ENCODE data around the gene SPOUT1. TPM values are rescaled to one million over a fixed set of nuclear protein-coding genes. Genes with fewer than 3 reads are reported as not detected.
A peak's percentile ranks its signal among the peaks of the same experiment; 100 is the strongest.

Gene SPOUT1
- total and polyA plus RNA-seq, 2 of the 13 experiments (the other 11 are each of a cell fraction or from before 2014, with no cell fraction given), result 39.0 to 45.8 TPM

DNA sequence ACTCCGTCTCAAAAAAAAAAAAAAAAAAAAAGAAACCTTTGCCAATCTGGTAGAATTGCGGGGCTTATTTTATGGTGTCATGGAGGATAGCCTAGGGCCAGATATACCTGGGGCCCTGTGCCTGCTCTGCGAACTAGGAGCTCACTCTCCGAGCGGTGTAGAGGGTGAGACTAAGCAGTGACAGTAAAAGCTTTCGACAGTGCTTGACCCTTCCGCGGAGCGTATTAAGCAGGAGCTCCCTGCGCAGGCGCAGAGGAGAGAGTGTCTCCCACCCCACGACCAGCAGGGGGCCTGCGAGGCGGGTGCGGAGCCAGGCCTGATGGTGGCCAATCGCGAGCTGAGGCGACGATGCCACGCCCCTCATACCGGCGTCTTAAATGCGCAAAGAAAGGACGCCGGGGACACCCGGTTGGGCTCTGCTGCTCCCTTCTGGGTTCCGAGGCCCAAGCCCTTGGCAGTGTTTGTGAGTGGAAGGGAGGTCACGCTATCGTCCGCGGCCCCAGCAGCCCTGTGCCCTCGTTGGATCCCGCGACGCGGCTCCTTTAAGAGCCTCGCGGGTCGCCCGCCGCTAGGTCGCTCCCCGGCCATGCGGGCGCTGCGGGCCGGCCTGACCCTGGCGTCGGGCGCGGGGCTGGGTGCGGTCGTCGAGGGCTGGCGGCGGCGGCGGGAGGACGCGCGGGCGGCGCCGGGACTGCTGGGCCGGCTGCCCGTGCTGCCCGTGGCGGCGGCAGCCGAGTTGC, 11.3 kb downstream of the SPOUT1 start, which contains the start of gene ENDOG (continued):
- TF ChIP-seq, protein P1, sequence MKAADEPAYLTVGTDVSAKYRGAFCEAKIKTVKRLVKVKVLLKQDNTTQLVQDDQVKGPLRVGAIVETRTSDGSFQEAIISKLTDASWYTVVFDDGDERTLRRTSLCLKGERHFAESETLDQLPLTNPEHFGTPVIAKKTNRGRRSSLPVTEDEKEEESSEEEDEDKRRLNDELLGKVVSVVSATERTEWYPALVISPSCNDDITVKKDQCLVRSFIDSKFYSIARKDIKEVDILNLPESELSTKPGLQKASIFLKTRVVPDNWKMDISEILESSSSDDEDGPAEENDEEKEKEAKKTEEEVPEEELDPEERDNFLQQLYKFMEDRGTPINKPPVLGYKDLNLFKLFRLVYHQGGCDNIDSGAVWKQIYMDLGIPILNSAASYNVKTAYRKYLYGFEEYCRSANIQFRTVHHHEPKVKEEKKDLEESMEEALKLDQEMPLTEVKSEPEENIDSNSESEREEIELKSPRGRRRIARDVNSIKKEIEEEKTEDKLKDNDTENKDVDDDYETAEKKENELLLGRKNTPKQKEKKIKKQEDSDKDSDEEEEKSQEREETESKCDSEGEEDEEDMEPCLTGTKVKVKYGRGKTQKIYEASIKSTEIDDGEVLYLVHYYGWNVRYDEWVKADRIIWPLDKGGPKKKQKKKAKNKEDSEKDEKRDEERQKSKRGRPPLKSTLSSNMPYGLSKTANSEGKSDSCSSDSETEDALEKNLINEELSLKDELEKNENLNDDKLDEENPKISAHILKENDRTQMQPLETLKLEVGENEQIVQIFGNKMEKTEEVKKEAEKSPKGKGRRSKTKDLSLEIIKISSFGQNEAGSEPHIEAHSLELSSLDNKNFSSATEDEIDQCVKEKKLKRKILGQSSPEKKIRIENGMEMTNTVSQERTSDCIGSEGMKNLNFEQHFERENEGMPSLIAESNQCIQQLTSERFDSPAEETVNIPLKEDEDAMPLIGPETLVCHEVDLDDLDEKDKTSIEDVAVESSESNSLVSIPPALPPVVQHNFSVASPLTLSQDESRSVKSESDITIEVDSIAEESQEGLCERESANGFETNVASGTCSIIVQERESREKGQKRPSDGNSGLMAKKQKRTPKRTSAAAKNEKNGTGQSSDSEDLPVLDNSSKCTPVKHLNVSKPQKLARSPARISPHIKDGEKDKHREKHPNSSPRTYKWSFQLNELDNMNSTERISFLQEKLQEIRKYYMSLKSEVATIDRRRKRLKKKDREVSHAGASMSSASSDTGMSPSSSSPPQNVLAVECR (CRISPR knock-in tag; IDR thresholded peaks at IDR 0.05; ENCODE audit: borderline replicate concordance), result peak; percentile 68; the same call in 1 of the 2 replicates
- peak; percentile 54; the same call in 1 of the 2 replicates for TF ChIP-seq FOXA3 (CRISPR knock-in tag; IDR thresholded peaks at IDR 0.05)
- no peak for TF ChIP-seq CCAR2 (optimal IDR thresholded peaks at IDR 0.05; ENCODE audit: low read depth, low read length)
- TF ChIP-seq BCL6 (CRISPR knock-in tag; IDR thresholded peaks at IDR 0.05), result peak; percentile 54; the same call in 1 of the 2 replicates
- TF ChIP-seq GTF3A (CRISPR knock-in tag; conservative IDR thresholded peaks at IDR 0.05), result no peak
- TF ChIP-seq MZF1 (CRISPR knock-in tag; IDR thresholded peaks at IDR 0.05; ENCODE audit: borderline replicate concordance), result peak; percentile 37; the same call in 1 of the 2 replicates
- TF ChIP-seq, protein P2, sequence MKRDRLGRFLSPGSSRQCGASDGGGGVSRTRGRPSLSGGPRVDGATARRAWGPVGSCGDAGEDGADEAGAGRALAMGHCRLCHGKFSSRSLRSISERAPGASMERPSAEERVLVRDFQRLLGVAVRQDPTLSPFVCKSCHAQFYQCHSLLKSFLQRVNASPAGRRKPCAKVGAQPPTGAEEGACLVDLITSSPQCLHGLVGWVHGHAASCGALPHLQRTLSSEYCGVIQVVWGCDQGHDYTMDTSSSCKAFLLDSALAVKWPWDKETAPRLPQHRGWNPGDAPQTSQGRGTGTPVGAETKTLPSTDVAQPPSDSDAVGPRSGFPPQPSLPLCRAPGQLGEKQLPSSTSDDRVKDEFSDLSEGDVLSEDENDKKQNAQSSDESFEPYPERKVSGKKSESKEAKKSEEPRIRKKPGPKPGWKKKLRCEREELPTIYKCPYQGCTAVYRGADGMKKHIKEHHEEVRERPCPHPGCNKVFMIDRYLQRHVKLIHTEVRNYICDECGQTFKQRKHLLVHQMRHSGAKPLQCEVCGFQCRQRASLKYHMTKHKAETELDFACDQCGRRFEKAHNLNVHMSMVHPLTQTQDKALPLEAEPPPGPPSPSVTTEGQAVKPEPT (CRISPR knock-in tag; IDR thresholded peaks at IDR 0.05; ENCODE audit: low read depth), result no peak
- peak; percentile 48; the same call in 1 of the 2 replicates for TF ChIP-seq HDAC2 (CRISPR knock-in tag; IDR thresholded peaks at IDR 0.05)
- TF ChIP-seq, protein P3, sequence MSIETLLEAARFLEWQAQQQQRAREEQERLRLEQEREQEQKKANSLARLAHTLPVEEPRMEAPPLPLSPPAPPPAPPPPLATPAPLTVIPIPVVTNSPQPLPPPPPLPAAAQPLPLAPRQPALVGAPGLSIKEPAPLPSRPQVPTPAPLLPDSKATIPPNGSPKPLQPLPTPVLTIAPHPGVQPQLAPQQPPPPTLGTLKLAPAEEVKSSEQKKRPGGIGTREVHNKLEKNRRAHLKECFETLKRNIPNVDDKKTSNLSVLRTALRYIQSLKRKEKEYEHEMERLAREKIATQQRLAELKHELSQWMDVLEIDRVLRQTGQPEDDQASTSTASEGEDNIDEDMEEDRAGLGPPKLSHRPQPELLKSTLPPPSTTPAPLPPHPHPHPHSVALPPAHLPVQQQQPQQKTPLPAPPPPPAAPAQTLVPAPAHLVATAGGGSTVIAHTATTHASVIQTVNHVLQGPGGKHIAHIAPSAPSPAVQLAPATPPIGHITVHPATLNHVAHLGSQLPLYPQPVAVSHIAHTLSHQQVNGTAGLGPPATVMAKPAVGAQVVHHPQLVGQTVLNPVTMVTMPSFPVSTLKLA (IDR thresholded peaks at IDR 0.05), result 0 out of 2 replicates have a peak, but pooled peaks have one; percentile 4
- no peak for TF ChIP-seq FOSL1 (CRISPR knock-in tag; IDR thresholded peaks at IDR 0.05; ENCODE audit: borderline replicate concordance)
- no peak for TF ChIP-seq KLF9 (CRISPR knock-in tag; IDR thresholded peaks at IDR 0.05; ENCODE audit: low read depth)
- TF ChIP-seq ZZZ3 (CRISPR knock-in tag; IDR thresholded peaks at IDR 0.05; ENCODE audit: borderline replicate concordance), result no peak
- no peak; the same call in 1 of the 2 replicates for TF ChIP-seq RARA (CRISPR knock-in tag; IDR thresholded peaks at IDR 0.05)
- TF ChIP-seq ATF1 (CRISPR knock-in tag; IDR thresholded peaks at IDR 0.05), result no peak
- no peak for TF ChIP-seq ZNF256 (CRISPR knock-in tag; conservative IDR thresholded peaks at IDR 0.05)
- TF ChIP-seq, protein P4, sequence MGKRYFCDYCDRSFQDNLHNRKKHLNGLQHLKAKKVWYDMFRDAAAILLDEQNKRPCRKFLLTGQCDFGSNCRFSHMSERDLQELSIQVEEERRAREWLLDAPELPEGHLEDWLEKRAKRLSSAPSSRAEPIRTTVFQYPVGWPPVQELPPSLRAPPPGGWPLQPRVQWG (CRISPR knock-in tag; IDR thresholded peaks at IDR 0.05; ENCODE audit: borderline replicate concordance, low read depth), result no peak
- peak; percentile 81; the same call in 1 of the 2 replicates for TF ChIP-seq PITX1 (CRISPR knock-in tag; IDR thresholded peaks at IDR 0.05)
- TF ChIP-seq NFYC (CRISPR knock-in tag; IDR thresholded peaks at IDR 0.05), result peak; percentile 81
- TF ChIP-seq FIP1L1 (IDR thresholded peaks at IDR 0.05; ENCODE audit: borderline replicate concordance, insufficient read depth, low read depth, low read length), result peak; percentile 95; the same call in 1 of the 2 replicates
- TF ChIP-seq, protein P5, sequence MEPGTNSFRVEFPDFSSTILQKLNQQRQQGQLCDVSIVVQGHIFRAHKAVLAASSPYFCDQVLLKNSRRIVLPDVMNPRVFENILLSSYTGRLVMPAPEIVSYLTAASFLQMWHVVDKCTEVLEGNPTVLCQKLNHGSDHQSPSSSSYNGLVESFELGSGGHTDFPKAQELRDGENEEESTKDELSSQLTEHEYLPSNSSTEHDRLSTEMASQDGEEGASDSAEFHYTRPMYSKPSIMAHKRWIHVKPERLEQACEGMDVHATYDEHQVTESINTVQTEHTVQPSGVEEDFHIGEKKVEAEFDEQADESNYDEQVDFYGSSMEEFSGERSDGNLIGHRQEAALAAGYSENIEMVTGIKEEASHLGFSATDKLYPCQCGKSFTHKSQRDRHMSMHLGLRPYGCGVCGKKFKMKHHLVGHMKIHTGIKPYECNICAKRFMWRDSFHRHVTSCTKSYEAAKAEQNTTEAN (CRISPR knock-in tag; conservative IDR thresholded peaks at IDR 0.05), result no peak
- peak; percentile 50; the same call in 1 of the 2 replicates for TF ChIP-seq GATAD2A (CRISPR knock-in tag; IDR thresholded peaks at IDR 0.05)
